Mucosa of gallbladder (tissue), 1 donor: ENCODE results near the gene ATRN. TPM values are rescaled to one million over a fixed set of nuclear protein-coding genes. Genes with fewer than 3 reads are reported as not detected.

Experiments
- DNase-seq: peaks from one replicate; pipeline ENCODE4 v3.0.0-alpha.2; 2020; ENCODE audit warnings: low spot score
- total RNA-seq: library from RNA; stranded (reverse); gene quantifications from one replicate; pipeline ENCODE4 v1.2.1, GENCODE V29; 2021
- donor health status: DM: no; HTN: no; CAD: no.

The ATRN gene
- total RNA-seq, 1 donor from 2014 or later, result 39.6 TPM

GRCh38 chr20:3658019-3658715 lies 187.3 kb downstream of the ATRN start:
- DNase-seq, result no peak

- no peak for DNase-seq
These were observed 188.1 kb downstream of the ATRN start for GRCh38 chr20:3658716-3659491.

GRCh38 chr20:3659492-3660261 lies 188.9 kb downstream of the ATRN start:
- no peak for DNase-seq

GRCh38 chr20:3660262-3661059 lies 189.6 kb downstream of the ATRN start:
- DNase-seq, result no peak

GRCh38 chr20:3661060-3661813 lies 190.4 kb downstream of the ATRN start:
- DNase-seq, result no peak

GRCh38 chr20:3661814-3662665 lies 191.2 kb downstream of the ATRN start:
- no peak for DNase-seq

- DNase-seq, result no peak
These were observed 192.3 kb downstream of the ATRN start, which contains the start of gene GFRA4 for GRCh38 chr20:3663031-3663701. GFRA4 (minus strand) TSS chr20:3663399; CDS start chr20:3663399, 0 bp downstream.

- DNase-seq, result no peak
These were observed 193.0 kb downstream of the ATRN start for GRCh38 chr20:3663858-3664257.

GRCh38 chr20:3667434-3668037 lies 196.7 kb downstream of the ATRN start:
- DNase-seq, result no peak

GRCh38 chr20:3669710-3670367 lies 199.0 kb downstream of the ATRN start:
- DNase-seq, result no peak

GRCh38 chr20:3670511-3670910 lies 199.7 kb downstream of the ATRN start:
- DNase-seq, result no peak

- no peak for DNase-seq
These were observed 200.1 kb downstream of the ATRN start for GRCh38 chr20:3670945-3671344.

GRCh38 chr20:3671986-3672546 lies 201.2 kb downstream of the ATRN start:
- DNase-seq, result no peak

GRCh38 chr20:3672547-3673171 lies 201.8 kb downstream of the ATRN start:
- DNase-seq, result no peak

GRCh38 chr20:3673221-3674070 lies 202.6 kb downstream of the ATRN start:
- no peak for DNase-seq

- no peak for DNase-seq
These were observed 203.6 kb downstream of the ATRN start for GRCh38 chr20:3674447-3674846.
